GM18870 (cell line): ENCODE measurements around the gene ADAT2.

ENCODE experiments used
- ATAC-seq: cut with Tn5 transposase; IDR thresholded peaks from one replicate; pipeline ENCODE4 v1.9.1; 2021; ENCODE audit warnings: moderate library complexity; ENCODE audit not compliant: unreplicated experiment

ADAT2 gene

GRCh38 chr6:143441680-143442545 is 8.6 kb downstream of the ADAT2 start:
- no peak for ATAC-seq

- ATAC-seq: no peak
Observed at GRCh38 chr6:143441010-143441409, 9.5 kb downstream of the ADAT2 start.

DNA sequence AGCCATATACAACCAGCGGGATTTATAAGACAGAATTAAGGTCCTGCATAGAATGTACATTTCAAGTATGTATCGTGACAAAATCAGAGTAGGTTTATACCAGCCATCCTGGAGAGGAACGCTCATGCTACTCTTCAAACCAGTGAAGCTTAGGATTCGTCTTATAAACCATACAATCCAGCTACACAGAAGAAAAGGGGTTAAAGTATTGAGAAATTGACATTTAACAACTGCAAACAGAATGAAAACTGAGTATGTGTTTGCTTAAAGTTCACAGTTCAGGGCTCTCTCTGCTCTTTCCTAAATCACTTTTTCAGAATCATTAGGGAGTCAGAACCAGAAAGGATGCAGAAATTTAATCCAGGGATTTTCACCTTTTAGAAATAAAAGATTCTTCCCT is 17.9 kb downstream of the ADAT2 start:
- no peak for ATAC-seq

DNA sequence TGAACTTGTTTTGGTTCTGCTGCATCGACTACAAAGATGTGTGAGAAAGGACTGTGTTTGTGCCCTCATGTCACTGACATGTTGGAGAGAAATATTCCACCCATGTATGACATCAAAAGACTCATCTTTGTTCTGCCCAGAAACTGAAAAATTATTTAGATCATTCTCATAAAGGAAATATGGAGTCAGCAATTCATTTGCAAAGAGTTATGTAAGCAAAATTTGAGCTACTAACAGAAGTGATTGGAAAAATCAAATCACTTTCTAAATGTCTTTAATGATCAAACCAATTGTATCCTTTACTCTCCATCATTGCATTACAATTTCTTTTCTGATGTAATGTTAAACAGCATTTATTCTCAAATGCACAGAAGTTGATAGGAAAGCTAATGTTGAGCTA is 19.3 kb downstream of the ADAT2 start:
- ATAC-seq: no peak

DNA sequence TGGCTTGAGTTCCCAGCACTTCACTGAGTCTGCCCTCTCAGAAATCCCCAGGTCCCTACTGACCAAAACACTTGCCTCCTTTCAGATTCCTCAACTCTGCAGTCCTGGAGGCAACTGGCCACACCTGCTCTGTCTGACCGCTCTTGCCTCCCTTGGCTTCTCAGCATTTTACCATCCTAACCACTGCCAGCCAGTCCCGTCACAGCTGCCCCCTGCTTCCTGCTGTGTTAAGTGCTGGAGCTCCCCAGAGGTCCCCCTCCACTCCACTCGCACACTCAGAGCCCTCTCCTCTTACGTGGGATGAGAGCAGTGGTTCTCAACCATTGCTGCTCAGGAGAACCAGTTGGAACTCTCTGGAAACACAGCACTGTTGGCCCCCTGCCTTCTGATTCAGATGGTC is 20.5 kb downstream of the ADAT2 start:
- ATAC-seq: no peak

- ATAC-seq: peak; percentile 96
Observed at GRCh38 chr6:143427109-143427817, 23.2 kb downstream of the ADAT2 start.

- ATAC-seq: no peak
Observed at GRCh38 chr6:143426026-143426425, 24.5 kb downstream of the ADAT2 start.

DNA sequence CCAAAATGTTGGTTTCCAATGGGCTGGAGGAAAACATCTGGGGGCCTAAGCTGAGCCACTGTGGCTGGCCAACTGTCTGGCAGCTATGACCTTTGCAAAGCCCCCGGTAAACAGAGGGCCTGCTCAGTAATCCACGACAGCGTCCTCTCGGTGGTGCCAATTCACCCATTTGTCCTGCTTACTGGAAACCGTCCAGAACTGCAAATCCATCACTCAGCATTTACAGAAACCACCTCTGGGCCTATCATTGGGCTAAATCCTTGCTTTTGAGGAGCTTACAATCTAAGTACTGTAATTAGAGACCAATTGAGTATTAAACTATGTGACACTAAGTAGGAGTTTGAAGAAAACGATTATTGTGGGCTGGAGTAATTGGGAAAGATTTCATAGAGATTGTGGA is 31.0 kb downstream of the ADAT2 start:
- no peak for ATAC-seq

- no peak for ATAC-seq
Observed at GRCh38 chr6:143414769-143415168, 35.7 kb downstream of the ADAT2 start.

GRCh38 chr6:143410859-143411270 is 39.6 kb downstream of the ADAT2 start:
- no peak for ATAC-seq

- no peak for ATAC-seq
Observed at GRCh38 chr6:143408787-143409162, 41.7 kb downstream of the ADAT2 start.

DNA sequence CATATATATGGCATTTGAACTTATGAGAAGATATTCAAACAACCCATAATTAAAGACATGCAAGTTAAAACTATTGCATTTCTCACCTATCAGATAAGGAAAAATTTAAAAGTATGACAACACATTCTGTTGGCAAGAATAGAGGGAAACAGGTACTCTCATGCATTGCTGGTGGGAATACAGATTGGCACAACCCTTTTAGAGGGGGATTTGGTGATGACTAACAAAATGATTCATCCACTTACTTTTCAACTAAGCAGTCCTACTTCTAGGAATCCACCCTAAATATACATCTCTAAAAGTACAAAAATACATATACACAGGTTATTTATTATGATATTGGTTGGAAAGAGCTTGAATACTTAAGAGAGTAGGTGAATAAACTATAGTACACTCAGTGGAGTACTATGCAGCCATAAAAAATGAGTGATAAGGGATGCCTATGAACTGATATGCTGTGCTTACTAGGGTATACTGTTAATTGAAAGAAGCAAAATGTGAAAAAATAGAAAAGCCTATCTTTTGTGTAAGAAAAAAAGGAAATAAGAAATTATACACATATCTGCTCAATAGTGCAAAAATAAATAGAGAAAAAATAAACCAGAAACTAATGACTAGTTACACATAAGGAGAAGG is 42.2 kb downstream of the ADAT2 start:
- ATAC-seq: no peak

- no peak for ATAC-seq
Observed at GRCh38 chr6:143406673-143407072, 43.8 kb downstream of the ADAT2 start.

DNA sequence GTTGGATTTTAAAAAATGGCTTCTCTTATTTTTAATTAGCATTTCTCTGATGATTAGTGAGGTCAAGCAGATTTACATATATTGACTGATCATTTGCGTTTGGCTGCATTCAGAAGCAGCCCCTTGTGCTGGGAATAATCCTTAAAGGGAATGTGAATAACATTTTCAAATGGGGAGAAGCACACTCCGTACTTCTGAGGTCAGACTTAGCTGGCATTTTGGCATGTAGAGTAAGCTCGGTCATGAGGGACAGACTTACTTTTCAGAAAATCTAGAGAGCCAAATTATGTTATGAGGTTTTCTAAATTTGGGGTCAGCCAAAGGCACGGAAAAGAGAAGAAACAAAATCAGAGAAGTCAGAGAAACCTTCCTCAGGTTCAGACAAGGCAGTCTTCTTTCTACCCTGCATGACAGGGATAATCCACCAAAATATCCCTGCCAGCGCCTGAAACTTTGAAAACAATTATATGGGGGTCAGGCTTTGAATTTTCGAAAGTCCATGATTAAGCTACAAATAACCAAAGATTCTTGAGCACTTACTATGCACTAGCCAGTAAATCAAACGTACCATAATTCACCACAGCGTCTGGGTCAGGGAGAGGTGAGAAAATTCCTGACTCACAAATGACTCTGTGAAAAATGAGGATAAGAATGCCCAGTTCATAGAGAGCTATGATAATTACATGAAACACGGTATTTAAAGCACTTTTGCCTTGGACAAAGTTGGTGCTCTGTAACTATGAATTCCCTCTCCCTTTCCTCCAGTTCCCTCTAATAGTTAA is 44.9 kb downstream of the ADAT2 start:
- ATAC-seq: no peak

GRCh38 chr6:143402721-143403336 is 47.7 kb downstream of the ADAT2 start:
- no peak for ATAC-seq

DNA sequence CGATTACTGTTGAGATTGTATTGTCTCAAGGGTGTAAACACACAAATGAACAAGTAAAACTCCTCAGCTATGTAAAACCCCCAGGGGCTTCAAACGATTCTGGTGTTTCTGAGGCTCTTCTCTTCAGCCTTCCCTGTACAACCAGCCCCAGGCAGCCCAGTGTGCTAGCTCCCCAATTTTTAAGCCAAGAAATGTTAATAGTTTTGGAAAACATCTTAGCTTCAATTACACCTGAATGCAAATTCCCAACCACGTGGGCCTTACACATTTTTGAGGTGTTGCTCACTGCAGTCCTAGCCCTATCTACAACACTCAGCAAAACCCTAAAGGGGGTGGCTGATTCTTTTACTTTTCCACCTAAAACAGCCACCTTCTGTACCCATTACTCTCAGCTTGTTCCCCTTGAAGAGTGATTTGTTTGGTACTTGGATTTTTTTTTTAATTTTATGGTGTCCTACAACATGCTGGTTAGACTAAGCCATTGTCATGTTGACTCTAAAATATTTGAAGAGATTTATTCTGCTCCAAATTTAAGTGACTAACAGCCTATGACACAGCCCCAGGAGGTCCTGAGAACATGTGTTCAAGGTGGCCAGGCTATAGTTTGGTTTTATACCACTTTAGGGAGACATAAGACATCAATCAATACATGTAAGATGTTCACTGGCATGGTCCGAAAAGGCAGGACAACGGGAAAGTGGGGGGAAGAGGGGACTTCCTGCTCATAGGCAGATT is 48.7 kb downstream of the ADAT2 start:
- no peak for ATAC-seq

GRCh38 chr6:143401068-143401446 is 49.4 kb downstream of the ADAT2 start:
- ATAC-seq: no peak

- no peak for ATAC-seq
Observed at GRCh38 chr6:143400258-143401067, 50.0 kb downstream of the ADAT2 start.

GRCh38 chr6:143399775-143400174 is 50.7 kb downstream of the ADAT2 start:
- ATAC-seq: no peak
